8988T (cell line): ENCODE data around the gene SUMO3.

Experiments
- DNase-seq: peaks from one replicate; pipeline ENCODE4 v3.0.0; 2011

SUMO3 gene

GRCh38 chr21:44828362-44829056 is 10.6 kb upstream of the SUMO3 start:
- no peak for DNase-seq

- DNase-seq: no peak
Observed at GRCh38 chr21:44823179-44823660, 5.4 kb upstream of the SUMO3 start.

GRCh38 chr21:44822484-44823178 is 4.8 kb upstream of the SUMO3 start:
- DNase-seq: no peak

- DNase-seq: no peak
Observed at GRCh38 chr21:44820851-44821250, 3.0 kb upstream of the SUMO3 start.

- DNase-seq: no peak
Observed at GRCh38 chr21:44819283-44820243, 1.7 kb upstream of the SUMO3 start.

- no peak for DNase-seq
Observed at GRCh38 chr21:44818640-44819011, 764 bp upstream of the SUMO3 start.

GRCh38 chr21:44817506-44817880 is 369 bp downstream of the SUMO3 start:
- peak; percentile 89 for DNase-seq

- no peak for DNase-seq
Observed at GRCh38 chr21:44816761-44817505, 929 bp downstream of the SUMO3 start.

GRCh38 chr21:44815852-44816628 is 1.8 kb downstream of the SUMO3 start:
- DNase-seq: no peak

GRCh38 chr21:44815225-44815624 is 2.6 kb downstream of the SUMO3 start:
- DNase-seq: no peak

GRCh38 chr21:44814498-44815023 is 3.3 kb downstream of the SUMO3 start:
- no peak for DNase-seq

- no peak for DNase-seq
Observed at GRCh38 chr21:44813727-44814126, 4.1 kb downstream of the SUMO3 start.

GRCh38 chr21:44813149-44813548 is 4.7 kb downstream of the SUMO3 start:
- DNase-seq: no peak

- DNase-seq: no peak
Observed at GRCh38 chr21:44812640-44813039, 5.2 kb downstream of the SUMO3 start.

GRCh38 chr21:44810779-44811178 is 7.1 kb downstream of the SUMO3 start:
- no peak for DNase-seq

GRCh38 chr21:44805859-44806258 is 12.0 kb downstream of the SUMO3 start:
- DNase-seq: no peak

GRCh38 chr21:44805226-44805625 is 12.6 kb downstream of the SUMO3 start:
- no peak for DNase-seq

GRCh38 chr21:44804762-44805161 is 13.1 kb downstream of the SUMO3 start:
- DNase-seq: no peak

GRCh38 chr21:44803651-44804050 is 14.2 kb downstream of the SUMO3 start:
- DNase-seq: no peak

GRCh38 chr21:44802396-44803153 is 15.3 kb downstream of the SUMO3 start:
- no peak for DNase-seq
